ENCODE measurements around the gene ETNPPL. TPM values are rescaled to one million over a fixed set of nuclear protein-coding genes. Genes with fewer than 3 reads are reported as not detected.
"Not testable (repeated sequence)": the region's sequence is repeated elsewhere in the genome, so short reads cannot be mapped to it uniquely, and the experiment has no call there.

ETNPPL gene
- total RNA-seq, 2 donors from 2014 or later: not detected

- Histone ChIP-seq H3K27me3 (replicated peaks; ENCODE audit: insufficient read depth) (no peaks in the 10 kb centered on the region), H3K9me3 (no peaks in the 10 kb centered on the region), H3K27ac (no peak overlapping the region), H3K36me3 (no peaks in the 10 kb centered on the region), H3K4me3 (no peak overlapping the region), H3K4me1 (ENCODE audit: control insufficient read depth in 1 of 2, low read depth in 2 of 2) (no peaks in the 10 kb centered on the region)
- TF ChIP-seq CTCF (IDR thresholded peaks at IDR 0.05): no peak
- ATAC-seq (ENCODE audit: insufficient number of reproducible peaks, low FRiP score, low read depth) (no peak), DNase-seq (ENCODE audit: low spot score) (no peak)
Observed at GRCh38 chr4:108716340-108716739, 46.5 kb downstream of the ETNPPL start.

DNA sequence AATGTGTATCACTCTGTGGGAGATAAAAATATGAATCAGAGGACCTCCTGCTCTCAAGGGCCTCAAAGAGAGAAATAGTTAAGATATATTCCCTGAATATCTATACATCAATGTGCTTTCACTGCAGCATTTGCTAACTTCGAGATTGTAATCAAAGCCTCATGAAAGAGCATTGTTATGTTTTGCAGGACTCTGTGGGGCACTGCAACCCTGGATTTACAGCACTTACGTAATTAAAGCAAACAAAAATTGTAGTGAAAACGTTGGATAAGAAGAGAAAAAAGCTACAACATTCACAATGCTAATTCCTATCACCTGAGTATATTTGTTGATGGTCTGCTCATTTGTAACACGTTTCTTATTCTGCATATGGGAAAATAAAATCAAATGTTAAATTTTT, 48.0 kb downstream of the ETNPPL start:
- Histone ChIP-seq H3K27me3 (replicated peaks; ENCODE audit: insufficient read depth) (no peaks in the 10 kb centered on the region), H3K4me3 (no peak overlapping the region), H3K36me3 (no peaks in the 10 kb centered on the region), H3K9me3 (no peaks in the 10 kb centered on the region), H3K27ac (no peak overlapping the region), H3K4me1 (ENCODE audit: control insufficient read depth in 1 of 2, low read depth in 2 of 2) (no peaks in the 10 kb centered on the region)
- DNase-seq (ENCODE audit: low spot score) (no peak), ATAC-seq (ENCODE audit: insufficient number of reproducible peaks, low FRiP score, low read depth) (no peak)
- TF ChIP-seq CTCF (IDR thresholded peaks at IDR 0.05): no peak

DNA sequence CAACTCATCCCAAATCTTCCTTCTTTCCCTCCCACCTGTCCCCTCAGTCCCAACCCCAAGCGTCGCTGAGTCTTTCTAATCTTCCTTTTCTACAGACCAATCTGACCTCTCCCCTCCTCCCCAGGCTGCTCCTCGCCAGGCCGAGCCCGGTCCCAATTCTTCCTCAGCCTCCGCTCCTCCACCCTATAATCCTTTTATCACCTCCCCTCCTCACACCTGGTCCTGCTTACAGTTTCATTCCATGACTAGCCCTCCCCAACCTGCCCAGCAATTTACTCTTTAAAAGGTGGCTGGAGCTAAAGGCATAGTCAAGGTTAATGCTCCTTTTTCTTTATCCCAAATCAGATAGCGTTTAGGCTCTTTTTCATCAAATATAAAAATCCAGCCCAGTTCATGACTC, 52.3 kb downstream of the ETNPPL start:
- not testable (repeated sequence) for ATAC-seq (ENCODE audit: insufficient number of reproducible peaks, low FRiP score, low read depth); DNase-seq (ENCODE audit: low spot score); H3K27me3 ChIP-seq (replicated peaks; ENCODE audit: insufficient read depth); H3K4me3 ChIP-seq; H3K36me3 ChIP-seq; H3K9me3 ChIP-seq; H3K27ac ChIP-seq; H3K4me1 ChIP-seq (ENCODE audit: control insufficient read depth in 1 of 2, low read depth in 2 of 2)

DNA sequence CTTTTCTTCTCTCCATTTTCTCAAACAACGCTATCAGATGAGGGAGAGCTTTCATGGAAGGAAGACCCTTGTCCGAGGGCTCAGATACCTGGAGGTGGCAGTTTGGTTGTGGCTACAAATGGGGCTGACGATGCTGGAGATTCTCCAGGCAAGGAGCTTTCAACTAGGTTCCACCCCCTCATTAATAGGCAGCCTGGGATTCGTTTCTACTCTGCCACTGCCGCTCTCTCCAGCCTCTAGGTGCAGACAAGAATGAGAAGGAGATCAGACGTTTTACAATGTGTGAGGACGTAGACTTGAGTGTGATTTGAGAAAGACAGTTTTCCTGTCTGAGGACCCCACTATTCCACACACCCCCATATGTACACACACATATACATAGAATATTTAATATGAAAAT, 53.1 kb downstream of the ETNPPL start:
- Histone ChIP-seq H3K9me3 (no peaks in the 10 kb centered on the region), H3K27ac (no peak overlapping the region), H3K36me3 (no peaks in the 10 kb centered on the region), H3K27me3 (replicated peaks; ENCODE audit: insufficient read depth) (no peaks in the 10 kb centered on the region), H3K4me3 (no peak overlapping the region), H3K4me1 (ENCODE audit: control insufficient read depth in 1 of 2, low read depth in 2 of 2) (no peaks in the 10 kb centered on the region)
- DNase-seq (ENCODE audit: low spot score) (no peak), ATAC-seq (ENCODE audit: insufficient number of reproducible peaks, low FRiP score, low read depth) (no peak)
- TF ChIP-seq CTCF (IDR thresholded peaks at IDR 0.05): no peak

- DNase-seq (ENCODE audit: low spot score) (no peak), ATAC-seq (ENCODE audit: insufficient number of reproducible peaks, low FRiP score, low read depth) (no peak)
- no peaks in the 10 kb centered on the region for H3K4me1 ChIP-seq (ENCODE audit: control insufficient read depth in 1 of 2, low read depth in 2 of 2)
- H3K27ac ChIP-seq: no peak overlapping the region
- no peaks in the 10 kb centered on the region for H3K9me3 ChIP-seq
- no peaks in the 10 kb centered on the region for H3K27me3 ChIP-seq (replicated peaks; ENCODE audit: insufficient read depth)
- H3K36me3 ChIP-seq: no peaks in the 10 kb centered on the region
- TF ChIP-seq CTCF (IDR thresholded peaks at IDR 0.05): no peak
- H3K4me3 ChIP-seq: no peak overlapping the region
Observed at GRCh38 chr4:108709234-108709633, 53.6 kb downstream of the ETNPPL start.

- Histone ChIP-seq H3K36me3 (no peaks in the 10 kb centered on the region), H3K27ac (no peak overlapping the region), H3K4me3 (no peak overlapping the region), H3K4me1 (ENCODE audit: control insufficient read depth in 1 of 2, low read depth in 2 of 2) (no peaks in the 10 kb centered on the region), H3K9me3 (no peaks in the 10 kb centered on the region), H3K27me3 (replicated peaks; ENCODE audit: insufficient read depth) (no peaks in the 10 kb centered on the region)
- no peak for ATAC-seq (ENCODE audit: insufficient number of reproducible peaks, low FRiP score, low read depth)
- no peak for TF ChIP-seq CTCF (IDR thresholded peaks at IDR 0.05)
- no peak for DNase-seq (ENCODE audit: low spot score)
Observed at GRCh38 chr4:108706289-108706688, 56.6 kb downstream of the ETNPPL start.

Measured in thoracic aorta (tissue), 2 donors.